Smooth muscle cell (in vitro differentiated cells): Measurements from ENCODE around the gene MUC20. TPM values are rescaled to one million over a fixed set of nuclear protein-coding genes. Genes with fewer than 3 reads are reported as not detected.
"Not testable (repeated sequence)": the region's sequence is repeated elsewhere in the genome, so short reads cannot be mapped to it uniquely, and the experiment has no call there.

ENCODE experiments used
- DNase-seq: peaks from one replicate; lab custom pipeline; 2025; ENCODE audit not compliant: unreplicated experiment; lab: John Stamatoyannopoulos, UW
- H2AFZ ChIP-seq: fragments of 200-600 bp; sonication (generic); 2 replicates; pipeline ENCODE4 v1.6.0; 2016; ENCODE audit warnings: antibody characterized with exemption, low read depth, mild to moderate bottlenecking
- H3F3A ChIP-seq: fragments of 200-600 bp; sonication (generic); 2 replicates; pipeline ENCODE4 v1.6.0; 2017; ENCODE audit warnings: antibody characterized with exemption, low read depth
- H3K27ac ChIP-seq: fragments of 200-600 bp; sonication (generic); 2 replicates; pipeline ENCODE4 v1.5.1; 2016; ENCODE audit warnings: low read depth, mild to moderate bottlenecking
- H3K27me3 ChIP-seq: fragments of 200-600 bp; sonication (generic); 2 replicates; pipeline ENCODE4 v1.6.1; 2016; ENCODE audit warnings: low read depth, mild to moderate bottlenecking
- H3K36me3 ChIP-seq: fragments of 200-600 bp; sonication (generic); 2 replicates; pipeline ENCODE4 v1.5.1; 2016; ENCODE audit warnings: low read depth
- H3K4me1 ChIP-seq: fragments of 200-600 bp; sonication (generic); 2 replicates; pipeline ENCODE4 v1.5.1; 2016; ENCODE audit warnings: low read depth
- H3K4me2 ChIP-seq: fragments of 200-600 bp; sonication (generic); 2 replicates; pipeline ENCODE4 v1.6.0; 2016; ENCODE audit warnings: mild to moderate bottlenecking
- H3K4me3 ChIP-seq: fragments of 200-600 bp; sonication (generic); 2 replicates; pipeline ENCODE4 v1.5.1; 2016; ENCODE audit warnings: mild to moderate bottlenecking
- H3K79me2 ChIP-seq: fragments of 200-600 bp; sonication (generic); 2 replicates; pipeline ENCODE4 v1.6.0; 2016; ENCODE audit warnings: low read depth, mild to moderate bottlenecking
- H3K9ac ChIP-seq: fragments of 200-600 bp; sonication (generic); 2 replicates; pipeline ENCODE4 v1.6.0; 2016; ENCODE audit warnings: low read depth
- H3K9me3 ChIP-seq: fragments of 200-600 bp; sonication (generic); replicated peaks from 2 replicates; pipeline ENCODE4 v1.5.1; 2016; ENCODE audit warnings: low read depth
- H4K20me1 ChIP-seq: fragments of 200-600 bp; sonication (generic); 2 replicates; pipeline ENCODE4 v1.6.0; 2016; ENCODE audit warnings: low read depth
- WGBS: methylation state at CpG from one replicate; pipeline ENCODE4 v1.1.7; 2016; ENCODE audit warnings: low lambda C conversion rate; 5-methylcytosine and 5-hydroxymethylcytosine counted together
- polyA plus RNA-seq: library from polyadenylated mRNA; unstranded; fragments of >200 nt; fragmentation: Nextera tagmentation; extraction: Ambion mirVana; gene quantifications from 2 replicates; pipeline ENCODE4 v1.2.1, GENCODE V29; 2016
- total RNA-seq: library from RNA; depleted of rRNA; stranded (reverse); fragments of >200 nt; gene quantifications from 2 replicates; pipeline ENCODE4 v1.2.3, GENCODE V29; 2014
- TF ChIP-seq, protein P1 (sequence below): fragments of 200-600 bp; sonication (generic); IDR thresholded peaks from 2 replicates; pipeline ENCODE4 v1.5.1; 2017; ENCODE audit warnings: borderline replicate concordance, mild to moderate bottlenecking, antibody characterized with exemption; ENCODE audit not compliant: insufficient read depth, poor library complexity, severe bottlenecking

Gene MUC20
- total and polyA plus RNA-seq, 2 experiments from 2014 or later = 2.5 to 5.9 TPM

DNA sequence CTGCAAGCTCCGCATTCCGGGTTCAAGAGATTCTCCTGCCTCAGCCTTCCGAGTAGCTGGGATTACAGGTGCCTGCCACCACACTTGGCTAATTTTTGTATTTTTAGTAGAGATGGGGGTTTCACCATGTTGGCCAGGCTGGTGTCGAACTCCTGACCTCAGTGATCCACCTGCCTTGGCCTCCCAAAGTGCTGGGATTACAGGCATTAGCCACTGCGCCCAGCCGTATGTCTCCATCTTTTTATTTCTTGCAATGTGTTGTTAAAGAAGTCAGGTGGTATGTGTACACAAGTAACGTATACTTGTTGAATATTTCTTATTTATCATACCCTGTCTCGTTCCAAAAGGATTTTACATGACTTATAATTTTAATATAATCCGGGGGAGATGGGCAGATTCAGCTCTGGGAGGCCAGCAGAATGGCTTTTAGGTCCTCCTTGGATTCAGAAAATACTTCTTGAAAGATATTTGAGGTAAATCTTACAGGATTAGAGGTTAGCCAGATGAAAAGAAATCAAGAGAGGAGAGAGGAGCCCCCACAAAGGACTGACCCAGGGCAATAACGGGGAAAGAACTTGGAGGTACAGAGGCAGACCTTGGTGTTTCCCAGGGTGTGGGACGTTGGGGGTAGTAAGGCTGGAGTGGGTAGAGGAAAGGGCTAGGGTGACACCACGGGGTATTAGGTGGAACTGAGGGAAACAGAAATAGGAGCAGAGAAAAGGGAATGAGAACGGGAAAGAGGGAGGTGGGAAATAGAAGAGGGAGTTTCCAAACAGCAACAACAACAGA, 27.2 kb upstream of the MUC20 start:
- Histone ChIP-seq H3K9ac (no peak overlapping the region), H3K9me3 (no peaks in the 10 kb centered on the region), H3K36me3 (no peaks in the 10 kb centered on the region), H3K4me3 (no peak overlapping the region), H3K27ac (no peak overlapping the region), H3K4me2 (no peak overlapping the region), H2AFZ (no peak overlapping the region), H3K4me1 (peaks cover 16% of the 10 kb centered on the region), H4K20me1 (peaks cover 8% of the 10 kb centered on the region), H3F3A (peaks cover 6% of the 10 kb centered on the region), H3K79me2 (no peaks in the 10 kb centered on the region), H3K27me3 (no peaks in the 10 kb centered on the region)
- TF ChIP-seq, protein P1, sequence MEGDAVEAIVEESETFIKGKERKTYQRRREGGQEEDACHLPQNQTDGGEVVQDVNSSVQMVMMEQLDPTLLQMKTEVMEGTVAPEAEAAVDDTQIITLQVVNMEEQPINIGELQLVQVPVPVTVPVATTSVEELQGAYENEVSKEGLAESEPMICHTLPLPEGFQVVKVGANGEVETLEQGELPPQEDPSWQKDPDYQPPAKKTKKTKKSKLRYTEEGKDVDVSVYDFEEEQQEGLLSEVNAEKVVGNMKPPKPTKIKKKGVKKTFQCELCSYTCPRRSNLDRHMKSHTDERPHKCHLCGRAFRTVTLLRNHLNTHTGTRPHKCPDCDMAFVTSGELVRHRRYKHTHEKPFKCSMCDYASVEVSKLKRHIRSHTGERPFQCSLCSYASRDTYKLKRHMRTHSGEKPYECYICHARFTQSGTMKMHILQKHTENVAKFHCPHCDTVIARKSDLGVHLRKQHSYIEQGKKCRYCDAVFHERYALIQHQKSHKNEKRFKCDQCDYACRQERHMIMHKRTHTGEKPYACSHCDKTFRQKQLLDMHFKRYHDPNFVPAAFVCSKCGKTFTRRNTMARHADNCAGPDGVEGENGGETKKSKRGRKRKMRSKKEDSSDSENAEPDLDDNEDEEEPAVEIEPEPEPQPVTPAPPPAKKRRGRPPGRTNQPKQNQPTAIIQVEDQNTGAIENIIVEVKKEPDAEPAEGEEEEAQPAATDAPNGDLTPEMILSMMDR = no peak
- no peak for DNase-seq
- WGBS = 82% methylated on average over 13 of the region's 13 CpGs

DNA sequence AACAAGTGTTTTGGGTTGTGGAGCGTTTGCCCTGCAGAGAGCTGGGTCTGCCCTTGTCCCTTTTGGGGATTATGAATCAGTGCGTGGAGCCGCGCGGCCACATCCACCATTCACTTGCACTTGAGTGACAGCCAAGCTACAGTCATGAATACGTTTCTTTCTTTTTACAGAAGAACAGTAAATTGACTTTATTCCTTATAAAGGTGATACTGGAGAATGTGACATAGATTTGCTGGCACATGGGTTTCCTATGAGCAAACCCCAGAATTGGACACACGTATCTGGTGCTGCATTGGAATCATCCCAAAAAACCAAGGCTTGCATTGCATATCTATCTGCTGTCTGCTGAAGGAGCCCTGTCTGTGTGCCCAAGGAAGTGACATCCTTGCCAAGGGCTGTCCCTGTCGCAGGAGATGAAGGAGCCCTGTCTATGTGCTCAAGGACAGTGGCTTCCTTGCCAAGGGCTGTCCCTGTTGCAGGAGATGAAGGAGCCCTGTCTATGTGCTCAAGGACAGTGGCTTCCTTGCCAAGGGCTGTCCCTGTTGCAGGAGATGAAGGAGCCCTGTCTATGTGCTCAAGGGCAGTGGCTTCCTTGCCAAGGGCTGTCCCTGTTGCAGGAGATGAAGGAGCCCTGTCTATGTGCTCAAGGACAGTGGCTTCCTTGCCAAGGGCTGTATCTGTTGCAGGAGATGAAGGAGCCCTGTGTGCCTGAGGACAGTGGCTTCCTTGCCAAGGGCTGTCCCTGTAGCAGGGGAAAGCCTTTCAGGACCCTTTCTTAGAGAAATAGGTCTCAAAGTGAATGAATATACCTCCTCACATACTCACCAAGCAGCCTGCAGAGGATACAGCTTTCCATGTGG, 26.3 kb upstream of the MUC20 start:
- not testable (repeated sequence) for H3K36me3 ChIP-seq, H3K27me3 ChIP-seq, H3K9ac ChIP-seq, H3K4me3 ChIP-seq, H3K27ac ChIP-seq, H3K4me2 ChIP-seq, DNase-seq, H3K79me2 ChIP-seq, H4K20me1 ChIP-seq, H2AFZ ChIP-seq, H3K9me3 ChIP-seq
- WGBS = 84% methylated on average over 8 of the region's 8 CpGs
- Histone ChIP-seq H3F3A (peaks cover 13% of the 10 kb centered on the region), H3K4me1 (peaks cover 23% of the 10 kb centered on the region)

DNA sequence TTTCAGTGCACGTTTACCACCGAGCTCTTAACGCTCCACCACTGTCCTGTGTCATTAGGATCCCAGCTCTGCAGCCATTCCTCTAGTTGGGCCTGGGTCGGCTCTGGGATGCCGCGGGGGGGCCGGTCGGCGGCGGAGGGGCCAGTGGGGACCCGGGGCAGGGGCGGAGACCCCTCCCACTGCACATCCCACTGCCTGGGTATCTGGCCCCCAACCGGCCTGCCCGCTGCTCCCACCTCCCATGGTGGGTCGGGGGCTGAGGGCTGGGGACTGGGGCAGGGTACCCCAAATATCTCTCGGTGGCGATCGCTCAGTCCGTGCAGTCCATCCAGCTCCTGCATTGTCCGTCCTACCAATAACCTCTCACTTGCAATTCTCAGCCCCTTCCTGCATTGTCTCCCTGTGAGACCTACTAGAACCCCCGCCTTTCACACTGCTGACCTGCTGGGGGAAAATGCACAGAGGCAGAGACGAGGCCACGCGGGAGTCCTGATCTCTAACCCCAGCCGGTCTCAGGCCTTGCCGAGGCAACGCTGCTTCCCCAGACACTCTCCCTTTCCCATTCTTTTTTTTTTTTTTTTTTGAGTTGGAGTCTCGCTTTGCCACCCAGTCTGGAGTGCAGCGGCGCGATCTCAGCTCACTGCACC, 24.0 kb upstream of the MUC20 start:
- 91% methylated on average over 31 of the region's 31 CpGs for WGBS
- DNase-seq = no peak
- Histone ChIP-seq H3K9me3 (no peaks in the 10 kb centered on the region), H4K20me1 (peaks cover 8% of the 10 kb centered on the region), H3K36me3 (no peaks in the 10 kb centered on the region), H3K27me3 (no peaks in the 10 kb centered on the region), H3K4me3 (no peak overlapping the region), H3K9ac (no peak overlapping the region), H3K4me1 (peaks cover 24% of the 10 kb centered on the region), H3K79me2 (no peaks in the 10 kb centered on the region), H2AFZ (no peak overlapping the region), H3F3A (peaks cover 19% of the 10 kb centered on the region), H3K27ac (no peak overlapping the region), H3K4me2 (no peak overlapping the region)
- TF ChIP-seq, protein P1 = no peak

DNA sequence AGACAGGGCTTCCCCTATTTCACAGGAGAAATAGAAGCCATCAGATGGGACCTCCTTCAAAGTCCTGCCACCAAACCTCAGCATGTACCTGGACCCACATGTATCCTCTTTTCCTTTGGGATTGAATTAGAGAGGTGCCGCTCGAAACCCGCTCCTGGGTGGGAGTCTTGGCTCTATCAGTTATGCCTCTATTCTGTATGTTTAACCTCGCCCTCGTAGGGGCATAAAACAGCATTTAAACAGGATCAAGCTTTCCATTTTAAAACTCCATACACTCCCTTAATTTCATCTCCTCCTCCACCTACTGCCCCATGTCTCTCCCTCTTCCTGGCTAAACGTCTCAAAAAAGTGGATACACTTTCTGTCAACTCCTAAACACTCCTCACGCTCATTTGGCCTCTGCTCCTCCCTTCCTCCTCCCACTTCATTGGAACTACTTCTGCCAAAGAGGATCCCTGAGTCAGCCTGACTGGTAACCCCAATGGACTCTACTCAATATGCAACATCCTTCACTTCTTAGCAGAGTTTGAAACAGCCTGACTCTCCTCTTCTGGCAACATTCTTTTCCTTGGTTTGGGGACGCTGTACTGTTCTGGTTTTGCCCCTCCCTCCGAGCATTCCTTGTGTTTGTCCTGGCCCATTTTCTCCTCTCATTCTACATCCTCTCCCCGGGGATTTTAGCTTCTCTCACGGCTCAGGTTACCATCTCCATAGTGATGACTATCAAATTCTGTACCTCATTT, 23.0 kb upstream of the MUC20 start:
- no peak overlapping the region for H2AFZ ChIP-seq
- H4K20me1 ChIP-seq = peaks cover 3% of the 10 kb centered on the region
- H3F3A ChIP-seq = peaks cover 19% of the 10 kb centered on the region
- TF ChIP-seq, protein P1 = no peak
- H3K9ac ChIP-seq = no peak overlapping the region
- H3K4me1 ChIP-seq = peaks cover 24% of the 10 kb centered on the region
- H3K27ac ChIP-seq = no peak overlapping the region
- H3K27me3 ChIP-seq = no peaks in the 10 kb centered on the region
- no peaks in the 10 kb centered on the region for H3K36me3 ChIP-seq
- DNase-seq = no peak
- H3K79me2 ChIP-seq = no peaks in the 10 kb centered on the region
- no peak overlapping the region for H3K4me3 ChIP-seq
- no peak overlapping the region for H3K4me2 ChIP-seq
- 66% methylated on average over 11 of the region's 11 CpGs for WGBS
- H3K9me3 ChIP-seq = no peaks in the 10 kb centered on the region
